GM18502 (cell line): ENCODE measurements around the gene ASIC3.
"Not testable (repeated sequence)": the region's sequence is repeated elsewhere in the genome, so short reads cannot be mapped to it uniquely, and the experiment has no call there.

Source experiments
- ATAC-seq: cut with Tn5 transposase; IDR thresholded peaks from one replicate; pipeline ENCODE4 v1.9.1; 2021; ENCODE audit warnings: mild to moderate bottlenecking; ENCODE audit not compliant: unreplicated experiment, poor library complexity

Gene ASIC3

DNA sequence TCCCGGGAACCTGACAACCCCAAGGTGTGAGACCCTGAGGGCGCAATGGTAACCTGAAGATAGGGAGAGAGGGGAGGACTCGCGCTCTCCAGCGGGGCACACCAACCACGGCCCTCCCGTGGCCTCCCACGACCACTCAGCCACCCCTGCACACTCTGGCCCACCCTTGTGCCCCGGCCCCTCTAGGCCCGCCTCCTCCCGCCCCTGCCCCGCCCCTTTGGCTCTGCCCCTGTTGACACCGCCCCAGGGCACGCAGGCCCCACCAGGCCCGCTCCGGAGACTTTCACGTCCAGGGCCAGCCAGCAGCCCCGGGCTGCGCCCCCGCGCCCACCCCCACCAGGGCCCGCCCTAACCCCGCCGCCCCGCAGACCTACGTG is 35.0 kb upstream of the ASIC3 start:
- ATAC-seq = no peak

DNA sequence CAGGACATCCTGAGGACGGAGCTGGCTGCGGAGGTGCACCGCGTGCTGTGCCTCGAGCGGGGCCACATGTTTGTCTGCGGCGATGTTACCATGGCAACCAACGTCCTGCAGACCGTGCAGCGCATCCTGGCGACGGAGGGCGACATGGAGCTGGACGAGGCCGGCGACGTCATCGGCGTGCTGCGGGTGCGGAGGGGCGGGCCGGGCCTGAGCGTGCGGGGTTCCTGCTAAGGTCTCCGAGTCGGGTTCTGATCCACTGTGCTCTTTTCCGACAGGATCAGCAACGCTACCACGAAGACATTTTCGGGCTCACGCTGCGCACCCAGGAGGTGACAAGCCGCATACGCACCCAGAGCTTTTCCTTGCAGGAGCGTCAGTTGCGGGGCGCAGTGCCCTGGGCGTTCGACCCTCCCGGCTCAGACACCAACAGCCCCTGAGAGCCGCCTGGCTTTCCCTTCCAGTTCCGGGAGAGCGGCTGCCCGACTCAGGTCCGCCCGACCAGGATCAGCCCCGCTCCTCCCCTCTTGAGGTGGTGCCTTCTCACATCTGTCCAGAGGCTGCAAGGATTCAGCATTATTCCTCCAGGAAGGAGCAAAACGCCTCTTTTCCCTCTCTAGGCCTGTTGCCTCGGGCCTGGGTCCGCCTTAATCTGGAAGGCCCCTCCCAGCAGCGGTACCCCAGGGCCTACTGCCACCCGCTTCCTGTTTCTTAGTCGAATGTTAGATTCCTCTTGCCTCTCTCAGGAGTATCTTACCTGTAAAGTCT is 34.4 kb upstream of the ASIC3 start:
- ATAC-seq = peak; percentile 65

DNA sequence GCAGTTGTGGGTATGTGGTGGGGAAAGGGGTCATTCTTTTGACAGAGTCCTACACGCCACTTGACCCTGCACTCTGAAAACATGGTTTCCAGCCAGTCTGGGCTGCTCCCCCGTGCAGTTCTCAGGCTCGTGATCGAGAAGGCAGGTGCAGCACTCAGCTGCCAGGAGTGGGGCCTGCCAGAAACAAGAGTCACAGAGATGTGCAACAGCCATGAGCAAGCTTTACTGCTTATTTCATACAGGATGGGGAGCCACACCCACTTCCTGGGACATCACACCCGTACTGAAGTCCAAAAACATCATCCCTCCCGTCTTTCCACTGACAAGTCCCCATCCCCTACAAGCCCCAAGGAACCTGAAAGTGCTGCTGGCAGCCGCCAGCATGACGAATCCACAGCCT is 33.4 kb upstream of the ASIC3 start:
- no peak for ATAC-seq

DNA sequence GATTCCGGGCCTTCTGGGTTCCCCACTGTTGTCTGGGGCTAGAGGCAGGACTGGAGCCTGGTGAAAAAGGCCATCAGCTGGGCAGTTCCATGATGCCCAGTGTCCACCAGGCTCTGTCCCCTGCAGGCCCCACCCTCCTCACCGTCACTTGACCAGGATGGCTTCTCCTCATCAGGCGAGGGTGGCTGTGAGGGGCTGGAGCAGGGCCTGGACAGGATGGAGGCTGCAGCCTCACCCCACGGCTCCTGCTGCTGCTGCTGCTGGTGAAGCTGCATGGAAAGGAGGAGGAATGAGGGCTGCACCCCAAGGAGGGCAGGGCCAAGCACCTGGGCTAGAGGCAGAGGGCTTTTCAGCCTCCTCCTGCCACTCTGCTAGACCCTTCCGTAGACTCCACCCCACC is 32.4 kb upstream of the ASIC3 start:
- no peak for ATAC-seq

DNA sequence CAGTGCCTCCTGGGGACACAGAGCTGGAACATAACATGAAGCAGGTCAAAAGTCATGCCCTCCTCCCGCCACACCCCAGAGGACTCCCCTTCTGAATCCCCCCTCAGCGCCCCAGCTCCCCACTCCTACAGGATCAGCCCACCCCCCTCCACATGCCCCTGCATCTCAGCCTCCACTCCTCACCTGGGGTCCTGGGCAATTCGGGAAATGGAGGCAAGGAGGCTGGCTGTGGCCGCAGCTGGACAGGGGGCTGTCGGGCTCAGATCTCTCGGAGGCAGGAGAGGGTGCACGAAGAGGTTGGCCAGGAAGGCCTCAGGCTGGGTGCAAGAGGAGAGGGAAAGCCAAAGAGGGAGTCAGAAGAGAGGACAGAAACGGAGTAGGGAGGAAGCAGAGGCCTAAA is 31.8 kb upstream of the ASIC3 start:
- ATAC-seq = no peak

DNA sequence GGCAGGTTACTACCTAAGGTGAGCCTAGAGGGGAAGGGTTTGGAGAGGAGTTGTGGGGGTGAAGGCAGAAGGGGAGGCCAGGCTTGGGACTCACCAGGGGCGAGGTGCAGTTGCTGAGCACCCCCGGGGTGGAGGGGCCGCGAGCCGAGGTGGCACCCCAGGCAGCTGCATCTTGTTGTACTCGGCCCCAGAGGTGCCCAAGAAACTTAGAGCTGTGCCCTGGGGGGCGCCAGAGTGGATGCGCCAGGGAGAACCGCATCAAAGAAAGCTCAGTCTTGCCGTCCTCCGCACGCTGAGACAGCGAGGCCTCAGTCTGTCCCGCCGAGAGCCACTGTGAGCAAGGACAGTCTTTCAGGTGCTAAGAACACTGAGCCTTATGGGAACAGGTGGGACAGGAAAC is 31.4 kb upstream of the ASIC3 start:
- no peak for ATAC-seq

DNA sequence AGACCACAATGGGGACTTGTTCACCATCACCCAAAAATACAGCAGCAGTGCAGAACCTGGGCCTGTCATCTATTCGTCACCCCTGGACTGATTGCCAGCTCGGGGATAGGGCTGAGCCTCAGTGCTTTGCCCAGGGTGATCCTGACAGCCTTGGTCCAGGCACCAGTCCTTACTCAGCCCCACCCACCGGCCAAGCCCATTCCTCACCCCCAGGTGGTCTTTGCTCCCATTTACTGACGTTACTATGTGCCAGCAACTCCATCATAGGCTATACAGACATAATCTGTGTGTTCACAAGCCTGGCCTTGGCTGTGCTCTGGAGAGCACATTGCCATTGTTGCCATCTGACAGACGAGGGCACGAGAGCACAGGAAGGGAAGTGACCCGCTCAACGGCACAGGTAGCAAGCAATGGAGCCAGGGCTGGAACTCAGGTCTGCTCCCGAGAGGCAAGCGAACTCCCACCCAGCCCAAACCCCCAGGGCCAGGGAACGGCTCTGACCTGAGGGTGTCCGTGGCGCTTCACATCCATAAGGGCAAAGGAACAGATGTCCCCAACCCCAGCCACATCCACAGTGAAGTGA is 30.9 kb upstream of the ASIC3 start:
- ATAC-seq = no peak

DNA sequence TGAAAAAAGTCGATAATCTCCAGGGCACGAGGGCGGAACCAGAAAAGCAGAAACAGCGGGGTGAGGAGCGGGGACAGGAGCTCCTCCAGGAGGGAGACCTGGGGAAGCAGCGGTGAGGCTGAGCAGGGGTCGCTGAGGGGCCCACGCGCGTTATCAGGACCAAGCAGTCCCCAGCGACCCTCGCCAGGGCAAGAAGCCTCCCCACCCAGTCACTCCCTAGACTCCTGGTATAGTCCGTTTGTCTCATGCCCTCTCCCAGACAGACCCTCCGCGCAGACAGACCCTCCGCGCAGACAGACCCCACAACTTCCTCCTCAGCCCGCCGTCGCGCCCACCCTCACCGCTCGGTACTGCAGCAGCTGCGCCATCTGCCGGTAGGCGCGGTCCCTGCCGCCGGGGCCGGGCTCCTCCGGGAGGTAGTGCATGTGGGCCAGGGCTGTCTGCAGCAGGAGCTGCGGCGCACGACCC is 30.3 kb upstream of the ASIC3 start:
- peak; percentile 59 for ATAC-seq

DNA sequence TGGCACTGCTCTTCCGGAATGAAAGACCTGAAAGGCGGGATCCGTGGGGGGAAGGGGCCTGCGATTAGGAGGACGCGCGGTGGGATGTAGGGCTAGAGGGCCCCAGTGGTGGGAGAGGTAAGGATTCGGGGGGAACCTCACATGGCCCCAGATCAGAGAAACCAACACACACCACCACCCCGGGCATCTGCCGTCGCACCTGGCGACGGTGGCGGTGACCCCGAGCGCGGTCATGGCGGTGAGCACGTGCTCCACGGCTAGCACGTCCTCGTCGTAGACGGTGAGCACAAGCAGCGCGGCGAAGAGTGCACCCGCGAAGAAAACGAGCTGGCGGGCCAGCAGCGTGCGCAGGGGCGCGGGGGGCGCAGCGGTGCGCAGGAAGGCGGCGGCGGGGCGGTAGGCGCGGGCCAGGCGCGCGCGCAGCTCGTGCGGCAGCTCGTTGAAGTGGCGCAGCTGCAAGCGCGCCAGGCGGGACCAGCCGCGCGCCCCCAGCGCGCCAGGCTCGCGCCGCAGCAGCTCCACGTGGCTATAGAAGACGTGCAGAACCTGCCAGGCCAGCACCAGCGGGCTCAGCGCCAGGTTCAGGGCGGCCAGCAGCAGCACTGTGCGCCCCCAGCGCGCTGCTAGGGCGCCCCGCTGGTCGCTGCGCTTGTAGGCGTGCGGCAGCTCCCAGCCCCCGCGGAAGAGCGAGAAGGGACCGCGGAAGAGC is 29.8 kb upstream of the ASIC3 start:
- peak; percentile 7 for ATAC-seq

DNA sequence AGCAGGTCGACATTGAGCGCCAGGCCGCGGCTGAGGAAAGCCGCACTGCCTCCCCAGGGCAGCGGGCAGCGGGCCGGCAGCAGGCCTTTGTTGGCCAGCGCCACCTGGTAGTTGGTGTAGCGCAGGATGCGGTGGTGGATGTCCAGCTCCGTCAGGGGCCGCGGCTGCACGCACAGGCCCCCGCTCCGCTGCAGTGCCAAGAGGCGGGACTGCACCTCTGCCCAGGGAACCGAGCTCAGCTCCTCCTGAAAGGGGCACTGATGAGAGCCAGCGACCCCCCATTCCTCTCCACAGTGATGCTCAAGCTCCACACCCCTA is 29.2 kb upstream of the ASIC3 start:
- ATAC-seq = no peak

- no peak for ATAC-seq
Observed at GRCh38 chr7:151020231-151020630, 28.1 kb upstream of the ASIC3 start.

- no peak for ATAC-seq
Observed at GRCh38 chr7:151023232-151023631, 25.1 kb upstream of the ASIC3 start.

DNA sequence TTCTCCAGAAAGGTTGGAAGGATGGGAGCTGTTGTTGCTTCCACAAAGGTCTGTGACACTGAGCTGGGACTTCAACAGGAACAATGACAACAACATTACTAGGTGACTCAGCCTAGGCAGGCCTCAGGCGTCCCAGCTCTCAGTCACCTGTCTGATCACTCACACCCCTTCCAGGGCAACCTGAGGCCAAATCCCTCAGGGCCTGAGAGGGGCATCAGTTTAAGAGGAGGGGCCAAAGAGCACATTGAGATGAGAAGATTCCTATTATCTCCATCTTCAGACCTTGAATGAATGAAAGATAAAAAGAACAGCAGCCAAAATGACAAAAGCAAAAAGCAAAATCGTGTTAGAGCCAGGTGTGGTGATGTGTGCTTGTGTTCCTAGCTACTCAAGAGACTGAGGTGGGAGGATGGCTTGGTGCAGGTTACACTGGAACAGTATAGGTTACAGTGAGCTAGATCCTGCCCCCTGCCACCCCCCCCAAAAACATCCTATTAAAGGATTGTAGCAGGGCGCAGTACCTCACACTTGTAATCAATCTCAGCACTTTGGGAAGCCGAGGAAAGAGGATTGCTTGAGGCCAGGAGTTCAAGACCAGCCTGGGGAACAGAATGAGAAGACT is 23.8 kb upstream of the ASIC3 start, which contains the start of gene ATG9B:
TSS of gene ATG9B (minus strand) at position 60 of the 622 bp plus-strand sequence. CDS start 71 bp downstream, outside the sequence.
- ATAC-seq = no peak

- no peak for ATAC-seq
Observed at GRCh38 chr7:151025924-151026671, 22.2 kb upstream of the ASIC3 start.

- not testable (repeated sequence) for ATAC-seq
Observed at GRCh38 chr7:151026771-151027727, 21.3 kb upstream of the ASIC3 start.

GRCh38 chr7:151027728-151028130 is 20.6 kb upstream of the ASIC3 start:
- not testable (repeated sequence) for ATAC-seq

DNA sequence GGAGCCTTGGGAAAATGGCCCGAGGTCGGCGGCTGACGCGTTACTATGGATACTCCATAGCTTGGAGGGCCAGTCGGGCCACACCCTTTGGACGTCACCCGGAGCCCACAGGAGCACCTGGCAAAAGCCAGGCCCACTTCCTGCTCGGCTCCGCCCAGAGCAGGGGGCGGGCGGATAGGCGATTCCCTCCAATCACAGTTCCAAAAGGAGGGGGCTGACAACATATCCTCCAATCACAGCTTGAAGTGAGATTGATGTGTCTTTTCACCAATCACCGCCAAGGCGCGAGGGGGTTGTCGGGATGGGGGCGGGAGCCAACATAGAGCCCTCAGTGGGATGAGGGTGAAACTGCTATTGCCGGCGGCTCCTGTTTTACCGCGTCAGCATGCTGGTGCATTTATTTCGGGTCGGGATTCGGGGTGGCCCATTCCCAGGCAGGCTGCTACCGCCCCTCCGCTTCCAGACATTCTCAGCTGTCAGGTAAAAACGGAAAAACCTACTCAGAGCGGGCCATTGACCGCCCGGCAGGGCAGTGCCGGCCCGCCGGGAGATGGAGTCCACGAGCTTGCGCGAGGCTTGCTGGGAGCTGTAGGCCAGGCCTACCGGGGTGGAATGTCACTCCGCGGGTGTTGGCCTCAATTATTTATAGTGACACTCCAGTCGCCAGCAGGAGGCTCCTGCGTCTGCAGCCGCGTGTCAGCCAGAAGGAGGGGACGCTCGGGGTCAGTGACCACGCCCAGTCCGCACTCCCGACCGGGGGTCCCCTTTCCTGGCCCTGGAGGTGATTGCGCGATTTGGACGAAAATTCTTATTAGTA is 20.0 kb upstream of the ASIC3 start, which contains the start of gene ABCB8:
TSS of gene ABCB8 (plus strand) at position 320 of the 817 bp plus-strand sequence. CDS start at position 386, 66 bp downstream.
- peak; percentile 97 for ATAC-seq

- no peak for ATAC-seq
Observed at GRCh38 chr7:151028948-151029501, 19.3 kb upstream of the ASIC3 start.
